ENCODE data around the gene VWA1.
"Not testable (repeated sequence)": the region's sequence is repeated elsewhere in the genome, so short reads cannot be mapped to it uniquely, and the experiment has no call there.

Gene VWA1

DNA sequence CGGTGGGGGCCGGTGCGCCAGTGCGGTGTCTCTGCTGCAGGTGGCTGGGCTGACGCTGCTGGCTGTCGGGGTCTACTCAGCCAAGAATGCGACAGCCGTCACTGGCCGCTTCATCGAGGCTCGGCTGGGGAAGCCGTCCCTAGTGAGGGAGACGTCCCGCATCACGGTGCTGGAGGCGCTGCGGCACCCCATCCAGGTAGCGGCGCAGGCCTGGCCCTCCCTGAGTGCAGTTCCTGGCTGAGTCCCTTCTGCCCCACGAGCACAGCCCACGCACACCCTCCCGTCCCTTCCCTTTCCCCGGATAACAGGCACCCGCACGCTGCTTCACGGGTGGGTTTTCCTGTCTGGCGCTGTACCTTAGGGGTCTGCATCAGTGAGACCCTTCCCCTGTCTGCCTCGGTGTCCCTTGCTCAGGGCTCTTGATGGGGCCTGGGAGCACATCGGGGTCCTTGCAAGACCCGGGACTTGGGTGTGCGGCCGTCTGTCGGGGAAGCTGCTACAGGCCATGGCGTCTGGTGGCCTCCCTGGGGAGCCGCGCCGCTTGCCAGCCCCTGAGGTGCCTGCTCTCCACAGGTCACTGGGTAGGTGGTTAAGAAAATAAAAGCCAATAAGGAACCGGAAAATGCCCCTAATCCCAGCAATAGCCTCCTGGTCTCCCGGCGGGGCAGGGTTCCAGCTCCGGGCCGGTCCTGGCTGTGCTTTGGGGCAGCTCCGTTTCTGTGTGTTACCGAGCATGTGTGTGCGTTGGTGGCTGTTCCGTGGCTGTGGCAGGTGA, 49.7 kb downstream of the VWA1 start:
- DNase-seq (ENCODE audit: low read depth, low spot score) = not testable (repeated sequence)

DNA sequence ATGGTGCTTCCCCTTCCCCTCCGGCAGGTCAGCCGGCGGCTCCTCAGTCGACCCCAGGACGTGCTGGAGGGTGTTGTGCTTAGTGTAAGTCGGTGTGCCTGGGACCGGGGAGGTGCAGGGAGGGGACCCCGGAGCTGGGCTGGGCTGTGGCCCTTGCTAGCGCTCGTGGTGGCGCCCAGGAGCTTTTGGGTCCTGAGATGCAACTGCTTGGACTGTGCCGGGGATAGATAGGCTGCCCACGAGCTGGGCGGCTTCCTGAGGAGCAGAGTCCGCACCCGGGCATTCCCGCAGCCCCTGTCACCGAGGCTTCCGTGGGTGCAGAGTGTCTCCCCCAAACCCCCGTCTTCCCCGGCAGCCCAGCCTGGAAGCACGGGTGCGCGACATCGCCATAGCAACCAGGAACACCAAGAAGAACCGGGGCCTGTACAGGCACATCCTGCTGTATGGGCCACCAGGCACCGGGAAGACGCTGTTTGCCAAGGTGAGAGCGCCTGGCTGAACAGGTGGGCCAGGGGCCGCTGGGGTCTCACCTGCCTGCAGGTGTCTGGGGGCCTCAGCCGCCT, 50.3 kb downstream of the VWA1 start:
- not testable (repeated sequence) for DNase-seq (ENCODE audit: low read depth, low spot score)

DNA sequence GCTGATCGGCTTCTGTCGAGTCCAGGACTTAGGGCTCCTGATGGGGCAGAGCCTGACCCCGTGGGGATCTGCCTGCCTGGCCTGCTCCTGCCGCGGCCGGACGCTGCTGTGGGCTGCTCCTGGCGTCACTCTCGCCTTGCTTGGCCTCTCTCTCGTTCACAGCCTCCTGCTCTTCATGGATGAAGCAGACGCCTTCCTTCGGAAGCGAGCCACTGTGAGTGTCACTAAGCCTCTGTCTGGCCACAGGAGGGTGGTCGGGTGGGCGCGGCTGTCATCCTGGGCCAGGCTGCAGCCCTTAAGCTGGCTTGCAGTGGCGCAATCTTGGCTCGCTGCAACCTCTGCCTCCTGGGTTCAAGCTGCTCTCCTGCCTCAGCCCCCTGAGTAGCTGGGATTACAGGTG, 52.2 kb downstream of the VWA1 start:
- DNase-seq (ENCODE audit: low read depth, low spot score) = no peak

DNA sequence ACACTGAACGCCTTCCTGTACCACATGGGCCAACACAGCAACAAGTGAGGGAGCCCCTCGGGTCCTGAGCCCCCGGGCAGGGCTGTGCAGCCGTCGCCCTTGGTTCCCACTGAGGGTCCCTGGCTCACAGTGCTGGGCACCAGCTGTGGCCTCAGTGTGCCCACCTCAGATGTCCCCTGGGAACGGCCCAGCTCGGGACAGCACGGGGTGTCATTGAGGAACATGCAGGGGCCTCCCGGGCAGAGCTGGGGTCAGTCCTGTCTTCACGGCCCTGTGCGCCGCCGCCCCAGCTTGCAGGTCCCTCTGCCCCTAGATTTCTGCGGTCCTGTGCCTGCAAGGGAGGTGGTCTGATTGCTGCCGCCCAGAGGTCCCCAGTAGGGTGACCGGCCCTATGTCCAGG, 53.7 kb downstream of the VWA1 start:
- DNase-seq (ENCODE audit: low read depth, low spot score) = no peak

DNA sequence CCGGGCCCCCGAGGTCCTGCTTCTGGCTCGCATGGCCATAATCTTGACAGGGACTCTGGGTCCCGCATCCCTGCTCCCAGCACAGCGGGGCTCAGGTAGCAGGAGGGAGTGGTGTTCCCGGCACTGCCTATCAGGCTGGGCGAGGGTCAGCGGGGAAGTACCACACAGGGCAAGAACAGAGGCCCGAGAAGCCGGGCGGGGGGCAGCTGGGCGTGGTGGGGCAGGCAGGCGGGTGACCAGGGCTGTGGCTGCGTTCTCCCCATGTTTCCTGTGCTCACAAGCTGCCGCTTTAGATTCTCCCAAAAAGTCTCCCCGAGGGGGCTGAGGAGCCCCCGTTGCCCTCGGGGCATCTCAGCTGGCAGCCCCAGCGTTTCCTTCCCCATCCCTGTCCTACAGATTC, 54.4 kb downstream of the VWA1 start:
- no peak for DNase-seq (ENCODE audit: low read depth, low spot score)

DNA sequence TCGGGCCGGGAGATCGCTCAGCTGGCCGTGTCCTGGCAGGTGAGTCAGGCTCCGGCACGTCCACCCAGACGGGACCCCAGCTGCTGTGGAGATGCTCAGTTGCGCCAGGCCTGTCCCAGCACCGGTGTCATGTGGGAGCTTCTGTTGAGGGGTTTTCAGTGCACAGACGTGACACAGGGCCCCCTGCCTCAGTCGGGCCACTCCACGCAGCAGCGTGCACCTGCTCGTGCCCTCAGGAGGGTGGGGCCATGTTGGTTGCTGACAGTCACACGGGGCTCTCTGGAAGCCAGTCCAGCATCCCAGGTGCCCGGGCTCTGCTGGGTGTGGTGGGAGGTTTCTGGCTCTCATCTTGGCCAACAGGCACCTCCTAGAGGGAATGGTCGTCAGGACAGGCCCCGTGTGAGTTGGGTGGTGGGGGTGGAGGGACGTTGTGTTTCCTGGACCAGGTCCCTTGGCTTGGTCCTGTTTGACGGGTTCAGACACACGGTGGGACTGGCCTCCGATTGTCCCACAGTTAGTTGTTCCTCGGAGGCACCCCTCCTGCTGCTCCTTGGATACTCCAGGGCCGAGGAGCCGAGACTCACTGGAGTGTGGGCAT, 55.2 kb downstream of the VWA1 start:
- DNase-seq (ENCODE audit: low read depth, low spot score) = no peak

DNA sequence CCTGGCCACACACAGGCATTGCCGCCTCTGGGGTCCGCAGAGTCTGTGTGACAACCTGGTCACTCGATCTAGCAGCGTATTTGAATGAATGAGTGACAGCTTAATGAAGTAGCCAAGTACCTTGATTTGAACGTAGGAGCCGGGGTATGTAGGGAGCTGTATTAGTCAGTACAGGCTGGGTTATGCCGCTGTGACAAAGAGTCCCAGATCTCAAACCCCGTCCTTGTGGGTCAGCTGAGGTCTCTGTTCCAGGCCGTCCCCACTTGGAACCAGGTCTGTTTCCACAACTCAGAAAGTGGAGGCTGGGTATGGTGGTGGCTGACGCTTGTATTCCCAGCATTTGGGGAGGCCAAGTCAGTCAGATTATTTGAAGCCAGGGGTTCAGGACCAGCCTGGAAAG, 56.1 kb downstream of the VWA1 start:
- no peak for DNase-seq (ENCODE audit: low read depth, low spot score)

Data from iPS DF 19.7 (cell line).